Measurements from ENCODE around the gene RFX7.

The RFX7 gene

DNA sequence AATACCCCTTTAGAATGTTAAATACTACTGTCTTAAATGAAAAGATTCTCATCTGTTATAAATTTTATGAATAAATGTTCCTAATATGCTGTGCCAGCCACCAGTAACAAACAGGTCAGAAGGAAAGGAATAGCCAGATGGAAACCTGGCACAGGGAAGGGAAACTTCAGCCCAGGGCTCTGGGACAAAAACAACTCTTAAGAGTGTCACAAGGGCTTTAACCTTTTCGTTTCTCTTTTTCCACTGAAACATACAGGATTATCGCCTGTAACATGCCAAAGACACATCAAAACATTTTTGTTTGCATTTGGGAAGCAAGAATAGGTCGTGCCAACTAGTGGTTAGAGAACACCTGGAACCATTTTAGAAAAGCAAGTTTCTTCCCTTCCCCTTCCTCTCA lies 141.2 kb downstream of the RFX7 start:
- Histone ChIP-seq H3K27me3 (no peaks in the 10 kb centered on the region), H3K4me3 (no peak overlapping the region), H3K27ac (peak overlapping the region; percentile 64 to 66), H3K36me3 (peaks cover 0 to 5% (median 4%) of the 10 kb centered on the region in 3 donors), H3K4me1 (peaks cover 0 to 27% (median 9%) of the 10 kb centered on the region in 4 donors), H3K9me3 (no peaks in the 10 kb centered on the region)
- TF ChIP-seq, protein P1, sequence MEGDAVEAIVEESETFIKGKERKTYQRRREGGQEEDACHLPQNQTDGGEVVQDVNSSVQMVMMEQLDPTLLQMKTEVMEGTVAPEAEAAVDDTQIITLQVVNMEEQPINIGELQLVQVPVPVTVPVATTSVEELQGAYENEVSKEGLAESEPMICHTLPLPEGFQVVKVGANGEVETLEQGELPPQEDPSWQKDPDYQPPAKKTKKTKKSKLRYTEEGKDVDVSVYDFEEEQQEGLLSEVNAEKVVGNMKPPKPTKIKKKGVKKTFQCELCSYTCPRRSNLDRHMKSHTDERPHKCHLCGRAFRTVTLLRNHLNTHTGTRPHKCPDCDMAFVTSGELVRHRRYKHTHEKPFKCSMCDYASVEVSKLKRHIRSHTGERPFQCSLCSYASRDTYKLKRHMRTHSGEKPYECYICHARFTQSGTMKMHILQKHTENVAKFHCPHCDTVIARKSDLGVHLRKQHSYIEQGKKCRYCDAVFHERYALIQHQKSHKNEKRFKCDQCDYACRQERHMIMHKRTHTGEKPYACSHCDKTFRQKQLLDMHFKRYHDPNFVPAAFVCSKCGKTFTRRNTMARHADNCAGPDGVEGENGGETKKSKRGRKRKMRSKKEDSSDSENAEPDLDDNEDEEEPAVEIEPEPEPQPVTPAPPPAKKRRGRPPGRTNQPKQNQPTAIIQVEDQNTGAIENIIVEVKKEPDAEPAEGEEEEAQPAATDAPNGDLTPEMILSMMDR (IDR thresholded peaks at IDR 0.05), result no peak
- peak in 1 of 2 donors; percentile 20 for DNase-seq
- intact Hi-C loops (cut with DNase I; ENCODE audit: low total_unique reads), result no loop called here

DNA sequence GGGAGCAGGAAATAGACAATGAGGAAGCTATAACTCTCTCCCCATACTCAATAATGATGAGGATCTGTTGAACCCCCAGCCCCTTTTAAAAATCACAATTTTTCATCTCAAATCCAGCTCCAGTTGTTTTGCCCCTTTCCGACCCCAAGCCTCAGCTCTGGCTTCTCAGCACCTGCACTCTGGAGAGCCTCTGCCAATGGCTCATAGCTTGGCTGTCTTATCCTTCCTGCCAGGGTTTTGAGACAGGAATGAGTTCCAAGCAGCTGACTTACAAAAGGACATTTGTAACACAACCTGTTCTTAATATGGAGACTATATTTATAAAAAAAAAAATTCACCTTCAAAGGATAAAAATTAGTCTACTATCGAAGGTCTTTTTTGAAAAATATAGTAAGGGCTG lies 144.4 kb downstream of the RFX7 start:
- Histone ChIP-seq H3K9me3 (no peaks in the 10 kb centered on the region), H3K4me1 (peaks cover 0 to 27% (median 9%) of the 10 kb centered on the region in 4 donors), H3K36me3 (peaks cover 25 to 32% (median 28%) of the 10 kb centered on the region in 3 donors), H3K4me3 (no peak overlapping the region), H3K27me3 (no peaks in the 10 kb centered on the region), H3K27ac (no peak overlapping the region)
- intact Hi-C loops (cut with DNase I; ENCODE audit: low total_unique reads), result no loop called here
- DNase-seq, result no peak
- TF ChIP-seq, protein P1 (IDR thresholded peaks at IDR 0.05), result no peak

DNA sequence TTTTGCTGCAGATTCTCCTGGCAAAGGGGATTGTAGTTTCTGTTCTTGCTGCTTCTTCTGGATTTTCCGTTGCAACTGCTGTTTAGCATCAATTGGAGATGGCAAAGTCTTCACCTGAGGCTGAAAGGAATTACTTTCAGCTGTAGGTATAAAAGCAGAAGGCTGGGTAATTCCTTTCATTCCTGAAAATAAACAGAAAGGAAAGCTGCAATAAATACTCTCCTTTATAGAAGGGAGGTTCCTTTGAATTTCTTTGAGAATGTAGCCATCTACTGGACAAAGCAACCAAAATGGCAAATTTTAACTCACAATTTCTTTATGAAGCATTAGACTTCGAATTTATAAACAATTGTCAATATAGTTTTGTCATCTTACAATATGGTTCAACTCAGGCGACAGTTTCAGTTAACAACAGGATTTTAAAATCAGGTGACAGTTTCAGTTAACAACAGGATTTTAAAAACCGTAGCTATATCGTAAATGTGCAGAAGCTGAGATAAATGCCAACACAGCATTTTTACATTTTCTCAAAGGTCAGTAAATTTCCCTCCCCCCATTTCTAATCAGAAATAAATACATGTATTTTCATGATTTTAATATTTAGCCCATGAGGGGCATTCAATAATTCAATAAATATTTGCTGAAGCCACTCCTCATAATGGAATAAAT lies 145.3 kb downstream of the RFX7 start:
- Histone ChIP-seq H3K27ac (no peak overlapping the region), H3K4me1 (peaks cover 0 to 22% (median 7%) of the 10 kb centered on the region in 4 donors), H3K4me3 (no peak overlapping the region), H3K36me3 (peaks cover 29 to 42% (median 35%) of the 10 kb centered on the region in 3 donors), H3K27me3 (no peaks in the 10 kb centered on the region), H3K9me3 (no peaks in the 10 kb centered on the region)
- TF ChIP-seq, protein P1 (IDR thresholded peaks at IDR 0.05), result no peak
- no peak for DNase-seq
- intact Hi-C loops (cut with DNase I; ENCODE audit: low total_unique reads), result no loop called here

DNA sequence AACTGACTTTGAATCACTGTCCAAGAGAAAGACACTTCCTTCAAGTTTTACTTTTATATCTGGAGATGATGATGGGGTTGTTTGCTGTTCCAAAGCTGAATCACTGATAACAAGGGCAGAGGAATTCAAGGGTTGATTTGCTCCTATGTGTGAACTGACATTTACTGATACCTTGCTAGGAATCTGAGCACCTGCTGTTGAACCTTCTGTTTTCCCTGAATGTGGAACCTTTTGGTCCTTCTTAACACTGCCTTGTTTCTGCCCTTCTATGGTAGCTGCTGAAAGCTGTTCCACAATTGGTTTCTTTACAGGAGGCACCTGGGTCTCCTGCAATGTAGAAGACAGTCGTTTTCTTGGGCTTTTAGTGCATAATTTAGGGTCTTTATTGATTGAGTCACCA lies 148.3 kb downstream of the RFX7 start:
- no peaks in the 10 kb centered on the region for H3K9me3 ChIP-seq
- no peak overlapping the region for H3K27ac ChIP-seq
- TF ChIP-seq, protein P1 (IDR thresholded peaks at IDR 0.05), result no peak
- H3K27me3 ChIP-seq, result no peaks in the 10 kb centered on the region
- no peak overlapping the region for H3K4me3 ChIP-seq
- DNase-seq, result no peak
- peaks cover 25 to 38% (median 35%) of the 10 kb centered on the region in 3 donors for H3K36me3 ChIP-seq
- intact Hi-C loops (cut with DNase I; ENCODE audit: low total_unique reads), result no loop called here
- no peaks in the 10 kb centered on the region for H3K4me1 ChIP-seq

DNA sequence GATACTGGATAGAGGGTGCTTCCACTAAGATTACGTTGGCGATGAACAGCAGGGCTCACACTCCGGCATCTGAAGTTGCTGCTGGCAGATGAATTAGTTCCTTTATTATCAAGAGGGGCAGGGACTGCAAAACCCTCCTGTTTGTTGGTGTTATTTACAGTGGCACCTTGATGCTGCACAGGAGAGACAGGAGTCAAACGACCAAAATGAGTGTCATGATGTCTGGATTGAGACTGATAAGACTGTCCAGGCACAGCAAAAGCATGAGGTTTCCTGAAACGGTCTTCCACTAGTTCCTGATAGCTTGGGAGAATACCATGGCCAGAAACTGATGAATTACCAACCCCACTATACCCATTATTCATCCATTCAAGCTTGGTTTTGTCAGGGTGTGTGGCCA lies 149.5 kb downstream of the RFX7 start:
- intact Hi-C loops (cut with DNase I; ENCODE audit: low total_unique reads), result no loop called here
- H3K36me3 ChIP-seq, result peaks cover 25 to 38% (median 35%) of the 10 kb centered on the region in 3 donors
- H3K4me1 ChIP-seq, result no peaks in the 10 kb centered on the region
- TF ChIP-seq, protein P1 (IDR thresholded peaks at IDR 0.05), result no peak
- H3K27ac ChIP-seq, result no peak overlapping the region
- no peaks in the 10 kb centered on the region for H3K27me3 ChIP-seq
- H3K4me3 ChIP-seq, result no peak overlapping the region
- H3K9me3 ChIP-seq, result no peaks in the 10 kb centered on the region
- no peak for DNase-seq
